Caki2 (cell line): ENCODE measurements around the gene FAAP100. TPM values are rescaled to one million over a fixed set of nuclear protein-coding genes. Genes with fewer than 3 reads are reported as not detected.

ENCODE experiments used
- DNase-seq: peaks from one replicate; pipeline ENCODE4 v3.0.0-alpha.2; 2015; ENCODE audit warnings: low read depth
- in situ Hi-C: cut with HindIII; loops from 2 replicates; pipeline ENCODE4 v1.10.0; 2016; ENCODE audit warnings: low sequenced_read_pairs, low pct_unique_long_range_greater_than_20kb, mixed read lengths
- total RNA-seq: library from RNA; depleted of rRNA; stranded (reverse); fragments of >200 nt; shearing (Covaris generic); gene quantifications from 2 replicates; pipeline ENCODE4 v1.2.3, GENCODE V29; 2014; ENCODE audit warnings: low replicate concordance

The FAAP100 gene
- total RNA-seq, 1 experiment from 2014 or later: 41.5 TPM

DNA sequence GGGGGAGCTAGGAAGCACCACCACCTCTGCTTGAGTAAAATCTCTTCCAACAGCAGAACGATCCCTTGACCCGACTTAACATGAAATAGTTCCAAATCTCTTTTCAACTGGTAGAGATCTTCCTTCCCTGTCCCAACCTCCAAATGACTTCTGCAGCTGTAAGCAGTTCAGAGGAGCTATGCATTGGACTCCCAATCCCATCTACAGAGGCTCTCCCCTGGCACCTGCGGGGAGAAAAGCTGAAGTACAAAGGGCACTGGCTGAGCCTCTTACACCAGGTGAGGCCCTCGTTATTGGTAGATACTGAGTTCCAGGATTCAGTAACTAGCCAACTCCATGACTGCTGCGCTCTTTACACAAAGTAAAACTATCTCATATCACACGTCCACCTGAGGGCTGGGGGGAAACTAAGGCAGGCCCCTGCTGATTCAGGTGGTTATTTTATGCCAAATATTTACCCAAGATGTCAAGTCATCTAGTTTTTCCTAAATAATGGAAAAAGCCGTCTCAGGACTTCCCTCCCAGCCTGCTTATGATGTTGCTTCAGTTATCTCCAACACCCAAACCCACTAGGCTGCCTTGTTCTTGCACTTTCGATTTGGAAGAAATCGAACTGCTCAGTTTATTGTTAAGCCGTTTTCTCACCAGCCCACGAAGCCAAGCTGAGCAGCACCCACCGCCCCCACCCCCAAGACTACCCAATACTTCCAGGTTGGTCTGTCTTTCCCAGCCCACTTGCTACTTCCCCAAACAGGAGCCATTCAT lies 42.8 kb downstream of the FAAP100 start:
- DNase-seq: peak; percentile 39
- in situ Hi-C loops: no loop called here

DNA sequence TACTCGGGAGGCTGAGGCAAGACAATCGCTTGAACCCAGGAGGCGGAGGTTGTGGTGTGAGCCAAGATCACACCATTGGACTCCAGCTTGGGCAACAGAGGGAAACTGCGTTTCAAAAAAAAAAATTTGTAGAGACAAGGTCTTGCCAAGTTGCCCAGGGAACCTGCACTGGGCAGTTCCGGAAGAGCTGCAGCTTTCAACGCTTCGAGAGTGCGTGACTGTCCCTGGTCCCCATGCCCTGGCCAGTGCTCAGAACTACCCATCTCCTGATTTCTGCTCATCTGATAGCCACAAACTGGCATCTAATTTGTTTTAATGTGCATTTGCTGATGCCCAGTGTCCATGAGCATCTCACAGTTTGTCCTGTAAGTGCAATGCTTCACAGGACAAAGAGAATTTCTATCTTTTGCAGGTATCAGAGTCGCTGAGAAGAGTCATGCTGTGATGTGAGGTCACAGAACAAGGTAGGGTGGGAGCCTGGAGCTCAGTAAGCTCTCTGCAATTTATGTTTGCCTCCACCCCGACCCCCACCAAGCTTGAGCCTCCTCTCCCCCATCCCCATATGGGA lies 43.4 kb downstream of the FAAP100 start:
- DNase-seq: no peak
- in situ Hi-C loops: no loop called here

DNA sequence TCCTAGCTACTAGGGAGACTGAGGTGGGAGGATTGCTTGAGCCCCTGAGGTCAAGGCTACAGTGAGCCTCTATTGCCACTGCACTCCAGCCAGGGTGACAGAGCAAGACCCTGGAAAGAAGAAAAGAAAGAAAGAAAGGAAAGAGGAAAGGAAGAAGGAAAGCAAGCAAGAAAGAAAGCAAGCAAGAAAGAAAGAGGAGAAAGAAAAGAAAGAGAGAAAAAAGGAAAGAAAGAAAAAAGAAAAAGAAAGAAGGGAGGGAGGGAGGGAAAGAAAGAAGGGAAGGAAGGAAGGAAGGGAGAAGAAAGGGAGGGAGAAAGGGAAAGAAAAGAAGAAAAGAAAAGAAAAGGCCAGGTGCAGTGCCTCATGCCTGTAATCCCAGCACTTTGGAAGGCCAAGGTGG lies 48.5 kb downstream of the FAAP100 start:
- in situ Hi-C loops: no loop called here
- no peak for DNase-seq

DNA sequence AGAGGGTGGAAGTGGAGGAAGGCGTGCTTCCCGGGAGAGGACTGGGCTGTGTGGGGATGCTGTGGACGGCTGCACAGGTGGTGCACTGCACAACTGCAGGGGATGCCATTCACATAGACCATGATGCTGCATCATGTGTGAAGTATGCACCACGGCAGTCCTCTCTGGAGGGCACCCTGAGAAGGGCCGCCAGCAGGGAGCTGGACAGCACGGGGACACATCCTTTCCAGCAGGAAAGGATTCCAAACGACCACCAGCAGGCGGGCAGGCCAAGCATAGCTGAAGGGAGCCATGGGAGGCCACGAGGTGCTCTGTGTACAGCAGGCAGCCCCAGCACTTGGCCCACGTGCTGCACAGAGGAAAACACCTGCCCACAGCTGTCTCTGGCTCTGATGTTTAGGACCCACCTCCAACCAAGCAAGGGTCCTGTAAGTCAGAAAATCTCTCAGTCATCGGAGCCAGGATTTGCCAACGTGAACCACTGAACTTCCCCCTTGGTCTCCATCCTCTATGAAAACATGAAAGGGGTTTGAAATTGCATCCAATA lies 49.6 kb downstream of the FAAP100 start:
- in situ Hi-C loops: no loop called here
- DNase-seq: no peak

DNA sequence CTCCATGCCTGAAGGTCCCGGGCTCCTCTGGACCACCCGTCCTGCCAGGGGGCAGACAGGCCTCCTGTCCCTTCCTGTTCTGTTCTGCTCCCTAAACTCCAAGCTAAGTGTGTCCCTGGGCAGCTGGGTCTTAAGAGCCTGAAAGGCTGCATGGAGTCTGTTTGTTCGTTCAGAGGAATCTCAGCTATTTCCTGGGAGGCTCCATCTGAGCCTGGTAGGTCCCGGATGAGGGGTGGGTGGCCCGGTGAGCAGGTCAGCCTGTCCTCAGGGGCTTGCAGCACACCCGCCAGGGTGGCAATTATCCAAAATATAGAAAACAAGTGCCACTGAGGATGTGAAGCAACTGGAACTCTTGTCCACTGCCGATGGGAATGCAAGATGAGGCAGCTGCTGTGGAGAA lies 52.1 kb downstream of the FAAP100 start:
- no peak for DNase-seq
- in situ Hi-C loops: no loop called here

DNA sequence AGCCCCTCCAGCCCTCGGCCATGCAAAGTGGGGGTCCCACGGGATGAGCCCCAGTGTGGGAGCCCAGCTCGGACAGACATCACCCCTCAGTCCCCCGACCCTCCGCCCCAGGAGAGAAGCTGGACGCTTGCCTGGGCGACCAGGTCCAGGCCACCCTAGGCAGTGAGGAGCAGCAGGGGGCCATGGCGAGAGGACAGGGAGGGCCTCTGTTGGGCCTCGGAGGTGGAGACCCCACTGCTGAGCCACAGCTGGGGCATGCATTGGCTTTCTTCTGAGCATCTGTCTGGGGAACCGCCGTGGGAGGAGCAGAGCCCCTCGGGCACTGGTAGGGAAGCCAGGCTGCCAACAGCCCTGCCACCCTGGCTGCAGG lies 52.6 kb downstream of the FAAP100 start:
- no peak for DNase-seq
- in situ Hi-C loops: no loop called here

DNA sequence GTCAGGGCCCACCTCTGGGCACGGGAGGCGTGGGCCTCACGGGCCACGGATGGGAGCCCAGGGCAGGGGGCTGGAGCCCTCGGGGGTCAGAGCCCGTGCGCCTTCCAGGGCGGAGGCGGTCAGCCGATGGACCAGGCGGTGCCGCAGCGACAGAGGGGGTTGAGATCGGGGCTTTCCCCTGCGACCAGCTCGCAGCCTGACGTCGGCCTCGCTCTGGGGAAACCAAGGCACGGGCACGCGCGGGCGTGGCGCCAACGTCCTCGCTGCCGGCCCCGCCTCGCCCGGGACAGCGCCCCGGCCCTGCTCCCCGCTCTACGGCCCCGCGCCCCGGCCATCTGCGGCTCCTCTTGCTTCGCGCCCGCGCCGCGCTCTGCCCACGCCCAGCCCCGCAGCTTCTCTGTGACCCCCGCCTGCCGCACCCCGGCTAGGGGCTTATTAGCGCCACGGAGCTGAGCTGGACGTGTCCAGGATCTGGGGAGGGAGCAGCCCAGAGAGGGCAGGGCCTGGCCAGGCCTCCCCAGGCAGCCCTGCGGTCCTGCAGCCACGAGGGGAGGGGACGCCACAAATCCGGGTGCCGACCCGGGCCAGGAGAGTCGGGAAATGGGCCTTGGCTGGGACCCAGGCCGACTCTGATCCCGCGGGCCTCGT lies 53.1 kb downstream of the FAAP100 start:
- in situ Hi-C loops: no loop called here

DNA sequence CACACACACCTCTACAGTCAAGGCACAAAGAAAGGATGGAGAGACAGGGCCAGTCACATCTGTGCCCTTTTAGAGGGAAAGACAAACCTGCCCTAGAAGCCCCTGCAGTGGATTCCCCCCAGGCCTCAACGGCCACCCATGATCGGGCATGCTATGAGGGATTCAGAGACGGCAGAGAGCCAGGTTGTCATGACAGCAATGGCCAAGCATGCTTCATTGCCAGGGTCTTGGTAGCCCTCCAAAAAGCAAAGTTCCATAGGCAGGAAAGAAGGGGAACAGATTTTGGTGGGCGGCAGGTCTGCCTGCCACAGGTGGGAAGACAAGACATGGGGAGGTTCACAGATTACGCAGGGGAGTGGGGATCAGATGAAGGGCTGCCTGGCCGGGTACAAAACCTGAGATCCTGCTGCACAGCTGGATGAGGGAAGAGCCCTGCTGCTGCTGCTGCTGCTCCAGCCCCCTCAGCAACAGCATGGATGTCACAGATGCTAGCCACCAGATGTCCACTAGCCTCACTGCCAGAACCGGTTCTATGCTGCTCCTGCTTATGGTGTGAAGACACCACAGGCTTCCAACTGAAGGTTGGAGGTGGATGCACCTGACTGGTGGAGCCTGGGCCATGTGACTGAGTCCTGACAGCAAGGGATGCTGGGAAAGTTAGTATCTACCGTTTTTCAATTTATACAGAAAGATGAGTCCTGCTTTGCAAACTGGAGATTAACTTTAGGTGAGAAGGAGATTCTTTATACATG lies 57.4 kb downstream of the FAAP100 start:
- DNase-seq: no peak
- in situ Hi-C loops: no loop called here

More for the DNA sequence above, 53.1 kb downstream of the FAAP100 start:
- DNase-seq: no peak

DNA sequence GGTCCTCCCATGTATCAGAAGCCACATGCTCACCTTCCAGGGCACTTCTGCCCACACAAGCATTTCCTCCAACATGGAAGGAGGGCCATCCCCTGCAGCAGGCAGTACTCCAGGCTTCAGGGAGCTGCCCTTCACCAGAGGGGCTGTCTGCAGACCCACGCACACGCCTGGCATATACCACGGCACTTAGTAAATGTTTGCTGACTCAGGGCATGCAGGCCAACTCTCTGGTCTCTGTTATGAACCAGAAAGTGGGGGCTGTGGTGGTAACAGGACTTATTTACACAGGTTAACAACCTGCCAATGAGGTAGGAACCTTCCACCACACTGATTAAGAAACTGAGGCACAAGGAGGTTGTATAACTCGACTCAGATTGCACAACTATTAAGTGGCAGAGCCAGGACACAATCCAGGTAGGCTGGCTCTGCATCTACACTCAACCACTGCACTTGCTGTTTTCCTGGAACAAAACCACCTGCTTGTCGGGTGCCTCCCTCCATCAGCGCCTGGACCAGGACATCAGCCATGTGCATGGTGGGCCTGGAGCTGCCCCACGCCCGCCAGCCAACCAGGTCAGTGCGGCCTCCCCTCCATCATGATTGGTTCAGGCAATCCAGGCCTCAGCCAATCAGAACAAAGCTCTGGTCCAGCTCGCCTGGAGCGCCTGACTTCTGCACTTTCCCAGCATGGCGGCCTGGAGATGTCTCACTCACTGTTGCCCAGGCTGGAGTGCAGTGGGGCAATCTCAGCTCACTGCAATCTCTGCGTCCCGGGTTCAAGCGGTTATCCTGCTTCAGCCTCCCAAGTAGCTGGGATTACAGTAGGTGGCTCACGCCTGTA lies 58.7 kb downstream of the FAAP100 start:
- DNase-seq: no peak
- in situ Hi-C loops: no loop called here

DNA sequence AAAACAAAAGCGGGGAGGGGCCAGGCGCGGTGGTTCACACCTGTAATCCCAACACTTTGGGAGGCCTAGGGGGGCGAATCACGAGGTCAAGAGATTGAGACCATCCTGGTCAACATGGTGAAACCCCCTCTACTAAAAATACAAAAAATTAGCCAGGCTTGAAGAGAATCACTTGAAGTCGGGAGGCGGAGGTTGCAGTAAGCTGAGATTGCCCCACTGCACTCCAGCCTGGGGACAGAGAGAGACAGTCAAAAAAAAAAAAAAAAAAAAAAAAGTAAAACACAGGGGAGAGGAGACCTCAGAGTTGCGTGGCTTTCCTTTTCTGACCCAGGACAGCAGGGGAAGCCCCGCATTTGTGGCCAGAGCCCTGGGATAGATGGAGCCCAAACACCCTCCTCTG lies 59.4 kb downstream of the FAAP100 start:
- in situ Hi-C loops: no loop called here
- no peak for DNase-seq

DNA sequence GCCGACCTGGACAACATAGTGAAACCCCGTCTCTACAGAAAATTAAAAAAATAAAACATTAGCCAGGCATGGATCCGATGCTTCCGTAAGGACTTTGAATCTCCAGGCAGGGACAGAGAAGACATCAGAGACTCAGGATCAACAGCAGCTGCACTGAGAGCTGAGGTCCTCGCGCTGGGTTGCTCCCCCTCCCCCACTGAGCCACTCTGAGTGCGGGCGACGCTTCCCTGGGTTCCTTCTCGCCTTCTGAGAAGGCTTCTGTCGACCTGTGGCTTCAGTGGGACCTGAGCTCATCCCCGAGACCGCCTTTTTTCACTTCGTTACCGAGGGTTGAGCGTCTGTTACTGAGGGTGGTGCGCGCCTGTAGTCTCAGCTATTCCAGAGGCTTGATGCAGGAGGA lies 60.0 kb downstream of the FAAP100 start:
- in situ Hi-C loops: no loop called here
- no peak for DNase-seq

DNA sequence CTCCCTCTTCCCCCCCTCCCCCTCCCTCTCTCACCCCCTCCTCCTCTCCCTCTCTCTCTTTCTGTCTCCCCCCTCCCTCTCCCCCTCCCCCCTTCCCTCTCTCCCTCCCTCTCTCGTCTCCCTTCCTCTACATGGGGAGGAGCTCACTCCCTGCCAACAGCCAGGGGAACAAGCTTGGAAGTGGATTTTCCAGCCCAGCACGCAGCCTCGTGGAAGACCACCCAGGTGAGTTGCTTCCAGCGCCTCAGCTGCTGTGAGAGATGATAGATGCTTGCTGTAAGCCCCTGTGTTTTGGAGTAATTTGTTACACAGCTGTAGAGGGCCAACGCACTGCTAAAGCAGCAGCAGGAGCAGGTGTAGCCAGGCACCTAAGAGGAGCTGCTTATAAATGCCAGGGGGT lies 60.4 kb downstream of the FAAP100 start:
- in situ Hi-C loops: no loop called here

DNA sequence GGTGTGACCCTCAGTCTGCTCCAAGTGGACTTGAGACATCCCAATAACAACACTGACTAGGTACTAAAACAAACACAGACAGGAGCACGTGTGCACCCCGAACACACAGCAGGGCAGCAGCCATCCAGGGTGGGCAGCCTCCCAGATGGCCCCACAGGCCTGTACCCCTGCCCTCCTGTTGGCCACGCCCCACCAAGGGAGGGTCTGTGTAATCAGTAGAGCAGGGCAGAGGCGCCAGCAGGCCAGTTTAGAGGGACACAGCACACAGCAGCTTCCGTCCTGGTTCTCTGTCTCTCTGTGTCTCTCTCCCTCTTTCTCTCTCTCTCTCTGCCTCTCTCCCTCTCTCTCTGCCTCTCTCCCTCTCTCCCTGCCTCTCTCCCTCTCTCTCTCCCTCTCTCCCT lies 61.0 kb downstream of the FAAP100 start:
- in situ Hi-C loops: no loop called here
- no peak for DNase-seq

More for the DNA sequence above, 60.4 kb downstream of the FAAP100 start:
- DNase-seq: no peak

DNA sequence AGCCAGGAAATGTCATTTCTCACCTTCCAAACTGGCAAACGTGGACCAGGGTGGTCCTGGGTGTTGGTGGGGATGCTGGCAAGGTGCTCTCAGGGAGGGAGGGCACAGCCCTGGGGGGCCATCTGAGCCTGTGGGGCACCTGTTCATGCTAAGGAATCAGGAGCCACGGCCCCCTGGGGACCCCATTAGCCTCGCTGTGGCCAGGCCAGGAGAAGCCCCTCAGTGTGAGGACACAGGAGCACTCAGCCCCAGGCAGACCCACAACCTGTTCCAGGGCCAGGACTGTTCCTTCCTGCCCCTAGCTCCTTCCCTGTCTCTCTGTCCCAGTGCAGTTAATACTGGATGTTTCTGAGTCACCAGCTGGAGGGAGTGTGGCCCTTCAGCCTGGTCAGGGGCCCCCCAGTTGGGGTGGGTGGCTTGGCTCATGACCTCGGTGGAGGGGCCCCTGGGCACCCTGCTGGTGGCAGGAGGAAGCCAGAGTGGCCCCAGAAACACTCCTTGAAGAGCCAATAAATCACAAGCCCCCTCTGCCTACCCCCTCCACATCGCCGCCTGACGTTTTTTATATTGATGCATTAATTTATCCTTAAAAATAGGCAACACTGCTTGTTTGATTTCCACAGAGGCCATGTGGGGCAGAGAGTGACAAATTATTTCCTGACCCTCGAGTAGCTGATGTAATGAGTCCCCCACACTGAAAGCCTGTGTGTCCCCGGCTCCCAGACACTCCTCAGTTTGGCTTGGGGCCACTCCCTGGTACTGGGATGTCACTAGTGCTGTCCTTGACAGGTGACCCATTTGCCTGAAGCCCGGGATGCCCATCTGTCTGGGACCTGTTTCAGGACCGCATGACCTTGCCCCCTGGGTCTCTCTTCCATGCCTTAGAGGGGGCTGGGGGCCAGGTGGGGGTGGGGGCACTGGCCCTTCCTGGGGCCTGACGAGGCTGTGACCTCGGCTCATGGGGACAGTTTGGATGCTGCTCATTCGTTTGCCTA lies 61.9 kb downstream of the FAAP100 start:
- in situ Hi-C loops: no loop called here
- DNase-seq: no peak
